HL-60/S4 (cell line): ENCODE results near the gene TSTD1.

Experiments used
- in situ Hi-C: fragments of 300-500 bp; cut with MboI; formaldehyde crosslinking; loops from 2 replicates; pipeline ENCODE4 v1.14.3; 2022; ENCODE audit warnings: low sequenced_read_pairs

TSTD1 gene

GRCh38 chr1:161038523-161039153, at the start of gene TSTD1:
Gene TSTD1 (minus strand): TSS chr1:161038964. CDS start chr1:161038889, 75 bp downstream.
- in situ Hi-C loops = no loop called here

GRCh38 chr1:161086457-161086856, 47.7 kb upstream of the TSTD1 start:
- in situ Hi-C loops = loop anchor here (10.0 kb wide), 1 partner anchor 92 kb away; no protein-coding TSS in a partner anchor

GRCh38 chr1:161085165-161085564, 46.4 kb upstream of the TSTD1 start:
- in situ Hi-C loops = loop anchor here (10.0 kb wide), 1 partner anchor 90 kb away; no protein-coding TSS in a partner anchor

- in situ Hi-C loops = loop anchor here (10.0 kb wide), 1 partner anchor 90 kb away; no protein-coding TSS in a partner anchor
These were observed 45.8 kb upstream of the TSTD1 start for GRCh38 chr1:161084597-161084988.

- in situ Hi-C loops = loop anchor here (10.0 kb wide), 1 partner anchor 89 kb away; no protein-coding TSS in a partner anchor
These were observed 45.2 kb upstream of the TSTD1 start for GRCh38 chr1:161083748-161084596.

- in situ Hi-C loops = loop anchor here (10.0 kb wide), 1 partner anchor 88 kb away; no protein-coding TSS in a partner anchor
These were observed 44.4 kb upstream of the TSTD1 start for GRCh38 chr1:161082996-161083747.

- in situ Hi-C loops = loop anchor here (10.0 kb wide), 1 partner anchor 88 kb away; no protein-coding TSS in a partner anchor
These were observed 43.7 kb upstream of the TSTD1 start for GRCh38 chr1:161082483-161082882.

- in situ Hi-C loops = loop anchor here (10.0 kb wide), 1 partner anchor 87 kb away; no protein-coding TSS in a partner anchor
These were observed 42.8 kb upstream of the TSTD1 start for GRCh38 chr1:161081519-161081918.

- in situ Hi-C loops = loop anchor here (10.0 kb wide), 1 partner anchor 86 kb away; no protein-coding TSS in a partner anchor
These were observed 42.0 kb upstream of the TSTD1 start for GRCh38 chr1:161080441-161081405.

GRCh38 chr1:161079436-161080110, 40.8 kb upstream of the TSTD1 start:
- in situ Hi-C loops = loop anchor here (10.0 kb wide), 1 partner anchor 85 kb away; no protein-coding TSS in a partner anchor

- in situ Hi-C loops = no loop called here
These were observed 38.7 kb upstream of the TSTD1 start for GRCh38 chr1:161077426-161077825.

- in situ Hi-C loops = no loop called here
These were observed 37.6 kb upstream of the TSTD1 start for GRCh38 chr1:161076410-161076809.

GRCh38 chr1:161074676-161075368, 36.1 kb upstream of the TSTD1 start:
- in situ Hi-C loops = no loop called here

- in situ Hi-C loops = no loop called here
These were observed 34.8 kb upstream of the TSTD1 start for GRCh38 chr1:161073474-161074121.

- in situ Hi-C loops = no loop called here
These were observed 34.1 kb upstream of the TSTD1 start for GRCh38 chr1:161072751-161073449.

- in situ Hi-C loops = no loop called here
These were observed 33.2 kb upstream of the TSTD1 start for GRCh38 chr1:161071886-161072371.

- in situ Hi-C loops = no loop called here
These were observed 32.0 kb upstream of the TSTD1 start for GRCh38 chr1:161070761-161071160.
